Sigmoid colon (tissue), 4 donors: ENCODE results near the gene ZNF610.

Source experiments
- CTCF ChIP-seq, 4 experiments: fragments of 450-650 bp in 3 of 4; fragments of 200-600 bp in 1 of 4; IDR thresholded peaks; one replicate each; pipeline ENCODE4 v1.5.1; 2016 to 2019; ENCODE audit warnings: antibody characterized with exemption in 4 of 4, mild to moderate bottlenecking in 3 of 4, moderate library complexity in 2 of 4
- POLR2A ChIP-seq, 2 donors: fragments of 450-650 bp; IDR thresholded peaks; one replicate each; pipeline ENCODE4 v1.6.1; 2016; ENCODE audit warnings: antibody characterized with exemption in 2 of 2, mild to moderate bottlenecking in 2 of 2, moderate library complexity in 2 of 2
- POLR2AphosphoS5 ChIP-seq, 4 donors: sonication (generic); formaldehyde crosslinking; IDR thresholded peaks; one replicate each; pipeline ENCODE4 v1.6.1; 2017; ENCODE audit warnings: antibody characterized with exemption in 4 of 4

DNA sequence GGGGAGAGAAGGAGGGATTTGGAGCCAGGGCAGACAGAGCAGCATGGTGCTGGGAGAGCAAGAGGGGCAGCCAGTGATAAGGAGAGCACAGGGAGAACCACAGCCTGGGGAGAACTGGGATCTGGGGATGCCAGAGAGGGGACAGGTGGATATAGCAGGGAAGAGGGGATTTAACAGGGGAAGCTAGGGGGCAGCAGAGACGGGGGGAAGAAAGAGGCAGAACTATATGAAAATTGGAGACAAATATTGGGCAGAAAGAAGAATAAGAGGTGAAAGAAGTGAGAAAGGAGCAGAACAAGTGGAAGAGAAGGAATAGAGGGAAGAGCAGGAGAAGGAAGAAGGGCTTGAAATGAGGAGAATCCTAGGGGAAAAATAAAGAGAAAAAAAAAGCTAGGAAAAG, 55.1 kb downstream of the ZNF610 start:
- TF ChIP-seq CTCF (IDR thresholded peaks at IDR 0.05) (no peak), POLR2AphosphoS5 (IDR thresholded peaks at IDR 0.05) (no peak), POLR2A (IDR thresholded peaks at IDR 0.05) (no peak)
